ENCODE results near the gene DHX8. TPM values are rescaled to one million over a fixed set of nuclear protein-coding genes. Genes with fewer than 3 reads are reported as not detected.

The DHX8 gene
- total and polyA plus RNA-seq, 2 of the 8 experiments (the other 6 are each of a cell fraction or from before 2014, with no cell fraction given), result 30.5 to 59.4 TPM

- TF ChIP-seq, protein P1, sequence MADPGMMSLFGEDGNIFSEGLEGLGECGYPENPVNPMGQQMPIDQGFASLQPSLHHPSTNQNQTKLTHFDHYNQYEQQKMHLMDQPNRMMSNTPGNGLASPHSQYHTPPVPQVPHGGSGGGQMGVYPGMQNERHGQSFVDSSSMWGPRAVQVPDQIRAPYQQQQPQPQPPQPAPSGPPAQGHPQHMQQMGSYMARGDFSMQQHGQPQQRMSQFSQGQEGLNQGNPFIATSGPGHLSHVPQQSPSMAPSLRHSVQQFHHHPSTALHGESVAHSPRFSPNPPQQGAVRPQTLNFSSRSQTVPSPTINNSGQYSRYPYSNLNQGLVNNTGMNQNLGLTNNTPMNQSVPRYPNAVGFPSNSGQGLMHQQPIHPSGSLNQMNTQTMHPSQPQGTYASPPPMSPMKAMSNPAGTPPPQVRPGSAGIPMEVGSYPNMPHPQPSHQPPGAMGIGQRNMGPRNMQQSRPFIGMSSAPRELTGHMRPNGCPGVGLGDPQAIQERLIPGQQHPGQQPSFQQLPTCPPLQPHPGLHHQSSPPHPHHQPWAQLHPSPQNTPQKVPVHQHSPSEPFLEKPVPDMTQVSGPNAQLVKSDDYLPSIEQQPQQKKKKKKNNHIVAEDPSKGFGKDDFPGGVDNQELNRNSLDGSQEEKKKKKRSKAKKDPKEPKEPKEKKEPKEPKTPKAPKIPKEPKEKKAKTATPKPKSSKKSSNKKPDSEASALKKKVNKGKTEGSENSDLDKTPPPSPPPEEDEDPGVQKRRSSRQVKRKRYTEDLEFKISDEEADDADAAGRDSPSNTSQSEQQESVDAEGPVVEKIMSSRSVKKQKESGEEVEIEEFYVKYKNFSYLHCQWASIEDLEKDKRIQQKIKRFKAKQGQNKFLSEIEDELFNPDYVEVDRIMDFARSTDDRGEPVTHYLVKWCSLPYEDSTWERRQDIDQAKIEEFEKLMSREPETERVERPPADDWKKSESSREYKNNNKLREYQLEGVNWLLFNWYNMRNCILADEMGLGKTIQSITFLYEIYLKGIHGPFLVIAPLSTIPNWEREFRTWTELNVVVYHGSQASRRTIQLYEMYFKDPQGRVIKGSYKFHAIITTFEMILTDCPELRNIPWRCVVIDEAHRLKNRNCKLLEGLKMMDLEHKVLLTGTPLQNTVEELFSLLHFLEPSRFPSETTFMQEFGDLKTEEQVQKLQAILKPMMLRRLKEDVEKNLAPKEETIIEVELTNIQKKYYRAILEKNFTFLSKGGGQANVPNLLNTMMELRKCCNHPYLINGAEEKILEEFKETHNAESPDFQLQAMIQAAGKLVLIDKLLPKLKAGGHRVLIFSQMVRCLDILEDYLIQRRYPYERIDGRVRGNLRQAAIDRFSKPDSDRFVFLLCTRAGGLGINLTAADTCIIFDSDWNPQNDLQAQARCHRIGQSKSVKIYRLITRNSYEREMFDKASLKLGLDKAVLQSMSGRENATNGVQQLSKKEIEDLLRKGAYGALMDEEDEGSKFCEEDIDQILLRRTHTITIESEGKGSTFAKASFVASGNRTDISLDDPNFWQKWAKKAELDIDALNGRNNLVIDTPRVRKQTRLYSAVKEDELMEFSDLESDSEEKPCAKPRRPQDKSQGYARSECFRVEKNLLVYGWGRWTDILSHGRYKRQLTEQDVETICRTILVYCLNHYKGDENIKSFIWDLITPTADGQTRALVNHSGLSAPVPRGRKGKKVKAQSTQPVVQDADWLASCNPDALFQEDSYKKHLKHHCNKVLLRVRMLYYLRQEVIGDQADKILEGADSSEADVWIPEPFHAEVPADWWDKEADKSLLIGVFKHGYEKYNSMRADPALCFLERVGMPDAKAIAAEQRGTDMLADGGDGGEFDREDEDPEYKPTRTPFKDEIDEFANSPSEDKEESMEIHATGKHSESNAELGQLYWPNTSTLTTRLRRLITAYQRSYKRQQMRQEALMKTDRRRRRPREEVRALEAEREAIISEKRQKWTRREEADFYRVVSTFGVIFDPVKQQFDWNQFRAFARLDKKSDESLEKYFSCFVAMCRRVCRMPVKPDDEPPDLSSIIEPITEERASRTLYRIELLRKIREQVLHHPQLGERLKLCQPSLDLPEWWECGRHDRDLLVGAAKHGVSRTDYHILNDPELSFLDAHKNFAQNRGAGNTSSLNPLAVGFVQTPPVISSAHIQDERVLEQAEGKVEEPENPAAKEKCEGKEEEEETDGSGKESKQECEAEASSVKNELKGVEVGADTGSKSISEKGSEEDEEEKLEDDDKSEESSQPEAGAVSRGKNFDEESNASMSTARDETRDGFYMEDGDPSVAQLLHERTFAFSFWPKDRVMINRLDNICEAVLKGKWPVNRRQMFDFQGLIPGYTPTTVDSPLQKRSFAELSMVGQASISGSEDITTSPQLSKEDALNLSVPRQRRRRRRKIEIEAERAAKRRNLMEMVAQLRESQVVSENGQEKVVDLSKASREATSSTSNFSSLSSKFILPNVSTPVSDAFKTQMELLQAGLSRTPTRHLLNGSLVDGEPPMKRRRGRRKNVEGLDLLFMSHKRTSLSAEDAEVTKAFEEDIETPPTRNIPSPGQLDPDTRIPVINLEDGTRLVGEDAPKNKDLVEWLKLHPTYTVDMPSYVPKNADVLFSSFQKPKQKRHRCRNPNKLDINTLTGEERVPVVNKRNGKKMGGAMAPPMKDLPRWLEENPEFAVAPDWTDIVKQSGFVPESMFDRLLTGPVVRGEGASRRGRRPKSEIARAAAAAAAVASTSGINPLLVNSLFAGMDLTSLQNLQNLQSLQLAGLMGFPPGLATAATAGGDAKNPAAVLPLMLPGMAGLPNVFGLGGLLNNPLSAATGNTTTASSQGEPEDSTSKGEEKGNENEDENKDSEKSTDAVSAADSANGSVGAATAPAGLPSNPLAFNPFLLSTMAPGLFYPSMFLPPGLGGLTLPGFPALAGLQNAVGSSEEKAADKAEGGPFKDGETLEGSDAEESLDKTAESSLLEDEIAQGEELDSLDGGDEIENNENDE (IDR thresholded peaks at IDR 0.05; ENCODE audit: insufficient replicate concordance, low read length), result no peak
- no peak for TF ChIP-seq SIN3A (conservative IDR thresholded peaks at IDR 0.05 in 1 of 2, IDR thresholded peaks at IDR 0.05 in 1 of 2; ENCODE audit: low read depth in 1 of 2, low read length in 2 of 2)
- TF ChIP-seq CHD1 (IDR thresholded peaks at IDR 0.05; ENCODE audit: low read depth, low read length), result no peak
- TF ChIP-seq BCL11A (IDR thresholded peaks at IDR 0.05; ENCODE audit: low read depth in 2 of 2, low read length in 2 of 2), result no peak
- no peak for TF ChIP-seq TCF12 (IDR thresholded peaks at IDR 0.05; ENCODE audit: low read depth, low read length)
- no peak for TF ChIP-seq TBP (IDR thresholded peaks at IDR 0.05; ENCODE audit: low read depth, low read length)
- TF ChIP-seq RFX5 (IDR thresholded peaks at IDR 0.05; ENCODE audit: borderline replicate concordance, low read depth, low read length), result no peak
- no peak for TF ChIP-seq EP300 (IDR thresholded peaks at IDR 0.05; ENCODE audit: borderline replicate concordance in 1 of 2, low read depth in 2 of 2, low read length in 2 of 2)
- no peak for TF ChIP-seq KDM4A (IDR thresholded peaks at IDR 0.05; ENCODE audit: low read depth, low read length, severe bottlenecking)
- no peak for TF ChIP-seq MAFK (IDR thresholded peaks at IDR 0.05; ENCODE audit: low read depth, low read length)
Measured at GRCh38 chr17:43543300-43543699, 59.5 kb downstream of the DHX8 start (continued).

Data from H1 (cell line).